PC-9 (cell line): Measurements from ENCODE around the gene NFKB2. TPM values are rescaled to one million over a fixed set of nuclear protein-coding genes. Genes with fewer than 3 reads are reported as not detected.

Experiments used
- BruUV-seq: library from RNA; stranded (reverse); fragments of 400-500 nt; replicated peaks from 2 replicates; lab custom pipeline; 2021; lab: Mats Ljungman, UMichigan
- CTCF ChIA-PET: fragments of 300-600 bp; sonication (Branson Sonifier 250); formaldehyde crosslinking; loops from one replicate; lab custom pipeline; 2022; ENCODE audit warnings: antibody characterized with exemption; lab: Charles Lee
- POLR2A ChIA-PET: fragments of 300-600 bp; sonication (Branson Sonifier 250); formaldehyde crosslinking; loops from one replicate; lab custom pipeline; 2022; ENCODE audit warnings: antibody characterized with exemption; ENCODE audit not compliant: unreplicated experiment; lab: Charles Lee
- DNase-seq, 2 experiments: peaks; one replicate each; pipeline versions ENCODE4 v3.0.0 to v3.0.0-alpha.2; 2015 to 2022; ENCODE audit warnings: mixed read lengths in 1 of 2
- H2AFZ ChIP-seq: fragments of 200-600 bp; sonication (generic); 2 replicates; pipeline ENCODE4 v1.8.1; 2017; ENCODE audit warnings: antibody characterized with exemption
- H3F3A ChIP-seq: fragments of 200-600 bp; sonication (generic); 2 replicates; pipeline ENCODE4 v1.8.1; 2017; ENCODE audit warnings: antibody characterized with exemption, mild to moderate bottlenecking, low read depth; ENCODE audit not compliant: insufficient read depth
- H3K27ac ChIP-seq: fragments of 200-600 bp; sonication (generic); 2 replicates; pipeline ENCODE4 v1.6.1; 2016; ENCODE audit warnings: mixed run types
- H3K27me3 ChIP-seq: fragments of 200-600 bp; sonication (generic); 2 replicates; pipeline ENCODE4 v1.6.1; 2016; ENCODE audit warnings: low read depth, mixed run types; ENCODE audit not compliant: insufficient read depth
- H3K36me3 ChIP-seq: fragments of 200-600 bp; sonication (generic); 2 replicates; pipeline ENCODE4 v1.6.1; 2016; ENCODE audit warnings: low read depth, mixed run types
- H3K4me1 ChIP-seq: fragments of 200-600 bp; sonication (generic); replicated peaks from 2 replicates; pipeline ENCODE4 v1.6.1; 2016; ENCODE audit warnings: mixed run types; ENCODE audit not compliant: insufficient read depth
- H3K4me2 ChIP-seq: fragments of 200-600 bp; sonication (generic); 2 replicates; pipeline ENCODE4 v1.6.1; 2017; ENCODE audit warnings: mixed run types
- H3K4me3 ChIP-seq: fragments of 200-600 bp; sonication (generic); 2 replicates; pipeline ENCODE4 v1.6.1; 2016; ENCODE audit warnings: mixed run types
- H3K79me2 ChIP-seq: fragments of 200-600 bp; sonication (generic); 2 replicates; pipeline ENCODE4 v1.6.1; 2017; ENCODE audit warnings: low read depth, mixed run types
- H3K9me2 ChIP-seq: fragments of 200-600 bp; sonication (generic); 2 replicates; pipeline ENCODE4 v1.8.1; 2017; ENCODE audit warnings: mild to moderate bottlenecking; ENCODE audit not compliant: insufficient read depth
- H3K9me3 ChIP-seq: fragments of 200-600 bp; sonication (generic); 2 replicates; pipeline ENCODE4 v1.8.1; 2016; ENCODE audit warnings: low read depth; ENCODE audit not compliant: insufficient read depth
- H4K20me1 ChIP-seq: fragments of 200-600 bp; sonication (generic); 2 replicates; pipeline ENCODE4 v1.8.1; 2017; ENCODE audit not compliant: insufficient read depth
- CTCF ChIP-seq: fragments of 200-600 bp; sonication (generic); conservative IDR thresholded peaks from 2 replicates; pipeline ENCODE4 v1.6.1; 2017; ENCODE audit warnings: mixed run types, antibody characterized with exemption, mild to moderate bottlenecking, moderate library complexity
- EZH2 ChIP-seq: fragments of 200-600 bp; sonication (generic); IDR thresholded peaks from 2 replicates; pipeline ENCODE4 v1.8.0; 2017; ENCODE audit warnings: antibody characterized with exemption, low read depth
- intact Hi-C: fragments of 100-400 bp; cut with micrococcal nuclease; formaldehyde crosslinking; loops from one replicate; pipeline ENCODE4 v1.10.0; 2022; ENCODE audit not compliant: unreplicated experiment
- total RNA-seq: library from RNA; stranded (reverse); gene quantifications from 2 replicates; pipeline ENCODE4 v1.2.3, GENCODE V29; 2021

The NFKB2 gene
- total RNA-seq, 1 experiment from 2014 or later, result 26.3 TPM

GRCh38 chr10:102424916-102425315, 29.4 kb downstream of the NFKB2 start:
- no peaks in the 10 kb centered on the region for H3K79me2 ChIP-seq
- H3K4me3 ChIP-seq, result no peak overlapping the region
- H4K20me1 ChIP-seq, result no peaks in the 10 kb centered on the region
- H3K4me1 ChIP-seq, result peaks cover 5% of the 10 kb centered on the region; the same call in 1 of the 2 replicates
- no peak for TF ChIP-seq EZH2
- TF ChIP-seq CTCF, result no peak
- no peaks in the 10 kb centered on the region for H3K36me3 ChIP-seq
- H3K9me2 ChIP-seq, result no peaks in the 10 kb centered on the region
- no peak overlapping the region for H3K27ac ChIP-seq
- no peaks in the 10 kb centered on the region for H3K27me3 ChIP-seq
- H3F3A ChIP-seq, result no peaks in the 10 kb centered on the region; the same call in 1 of the 2 replicates
- BruUV-seq, result no TSS peak
- intact Hi-C loops, result loop anchor here (5.0 kb wide), 2 partner anchors 37 to 157 kb away; no protein-coding TSS in a partner anchor
- POLR2A ChIA-PET, result no interaction called here
- CTCF ChIA-PET, result no interaction called here
- no peak overlapping the region for H3K4me2 ChIP-seq
- DNase-seq, result no peak
- H3K9me3 ChIP-seq, result no peaks in the 10 kb centered on the region
- H2AFZ ChIP-seq, result no peak overlapping the region

- H3K27ac ChIP-seq, result no peak overlapping the region
- no peak overlapping the region for H3K4me2 ChIP-seq
- no peaks in the 10 kb centered on the region for H4K20me1 ChIP-seq
- ChIA-PET POLR2A (no interaction called here), CTCF (no interaction called here)
- H3K9me2 ChIP-seq, result no peaks in the 10 kb centered on the region
- H3F3A ChIP-seq, result no peaks in the 10 kb centered on the region; the same call in 1 of the 2 replicates
- H3K79me2 ChIP-seq, result no peaks in the 10 kb centered on the region
- no peak overlapping the region for H2AFZ ChIP-seq
- TF ChIP-seq EZH2 (no peak), CTCF (no peak)
- H3K4me3 ChIP-seq, result no peak overlapping the region
- DNase-seq, result no peak
- no TSS peak for BruUV-seq
- no peaks in the 10 kb centered on the region for H3K27me3 ChIP-seq
- H3K4me1 ChIP-seq, result peaks cover 5% of the 10 kb centered on the region; the same call in 1 of the 2 replicates
- H3K36me3 ChIP-seq, result no peaks in the 10 kb centered on the region
- intact Hi-C loops, result no loop called here
- no peaks in the 10 kb centered on the region for H3K9me3 ChIP-seq
Measured at GRCh38 chr10:102425444-102425843, 29.9 kb downstream of the NFKB2 start.

- CTCF ChIA-PET, result no interaction called here
- H3K9me2 ChIP-seq, result no peaks in the 10 kb centered on the region
Measured at GRCh38 chr10:102426803-102427287, 31.3 kb downstream of the NFKB2 start.

More at GRCh38 chr10:102426803-102427287, 31.3 kb downstream of the NFKB2 start:
- peaks cover 5% of the 10 kb centered on the region; the same call in 1 of the 2 replicates for H3K4me1 ChIP-seq
- DNase-seq, result no peak
- no peak overlapping the region for H3K27ac ChIP-seq
- TF ChIP-seq EZH2 (no peak), CTCF (no peak)
- H2AFZ ChIP-seq, result no peak overlapping the region
- H3K36me3 ChIP-seq, result no peaks in the 10 kb centered on the region
- no peak overlapping the region for H3K4me3 ChIP-seq
- H3K4me2 ChIP-seq, result no peak overlapping the region
- peaks cover under 1% of the 10 kb centered on the region; the same call in 1 of the 2 replicates for H3K79me2 ChIP-seq
- H3K9me3 ChIP-seq, result no peaks in the 10 kb centered on the region
- H3K27me3 ChIP-seq, result no peaks in the 10 kb centered on the region
- intact Hi-C loops, result no loop called here
- no TSS peak for BruUV-seq
- POLR2A ChIA-PET, result no interaction called here
- H3F3A ChIP-seq, result no peaks in the 10 kb centered on the region
- no peaks in the 10 kb centered on the region for H4K20me1 ChIP-seq
